Stomach (tissue), 9 donors: ENCODE measurements around the gene JAKMIP1. TPM values are rescaled to one million over a fixed set of nuclear protein-coding genes. Genes with fewer than 3 reads are reported as not detected.
A peak's percentile ranks its signal among the peaks of the same experiment; 100 is the strongest.

Experiments used
- DNase-seq, 2 donors: peaks; one replicate each; pipeline versions ENCODE4 v3.0.0 to v3.0.0-alpha.2; 2013 to 2019
- H3K27ac ChIP-seq, 5 donors: fragments of 200-600 bp in 4 of 5; sonication (generic) in 4 of 5; one replicate each; pipeline ENCODE4 v1.5.1; 2013 to 2019; ENCODE audit warnings: mild to moderate bottlenecking in 1 of 5, moderate library complexity in 1 of 5
- H3K27me3 ChIP-seq, 3 donors: fragments of 200-600 bp; sonication (generic); one replicate each; pipeline ENCODE4 v1.5.1; 2017 to 2019; ENCODE audit warnings: mixed run types in 1 of 3
- H3K36me3 ChIP-seq, 4 donors: fragments of 200-600 bp; sonication (generic); 1 replicate in 3 of 4; 2 replicates in 1 of 4; pipeline ENCODE4 v1.5.1; 2016 to 2019
- H3K4me1 ChIP-seq, 4 donors: fragments of 200-600 bp; sonication (generic); one replicate each; pipeline ENCODE4 v1.5.1; 2016 to 2019
- H3K4me3 ChIP-seq, 4 donors: fragments of 200-600 bp; sonication (generic) in 3 of 4; one replicate each; pipeline ENCODE4 v1.5.1; 2016 to 2019; ENCODE audit warnings: mild to moderate bottlenecking in 1 of 4
- H3K9me3 ChIP-seq, 4 donors: fragments of 200-600 bp; sonication (generic); one replicate each; pipeline ENCODE4 v1.5.1; 2016 to 2019
- EP300 ChIP-seq: sonication (generic); formaldehyde crosslinking; IDR thresholded peaks from one replicate; pipeline ENCODE4 v1.6.1; 2017; ENCODE audit warnings: antibody characterized with exemption
- POLR2A ChIP-seq, 4 donors: fragments of 450-650 bp; IDR thresholded peaks; one replicate each; pipeline ENCODE4 v1.6.1; 2016; ENCODE audit warnings: antibody characterized with exemption in 4 of 4, control low read depth in 2 of 4, mild to moderate bottlenecking in 1 of 4, moderate library complexity in 1 of 4
- POLR2AphosphoS5 ChIP-seq, 3 donors: sonication (generic); formaldehyde crosslinking; IDR thresholded peaks; one replicate each; pipeline ENCODE4 v1.6.1; 2016; ENCODE audit warnings: antibody characterized with exemption in 3 of 3
- WGBS, 5 donors: extraction: QIAGEN DNeasy Blood & Tissue Kit in 3 of 5; methylation state at CpG; one replicate each; pipeline versions ENCODE4 v1.1.5 to v1.1.7; 2013 to 2018; 5-methylcytosine and 5-hydroxymethylcytosine counted together
- intact Hi-C: fragments of 100-400 bp; cut with DNase I; formaldehyde crosslinking; loops from one replicate; pipeline ENCODE4 v1.15.1; 2023; ENCODE audit warnings: low total_unique reads
- polyA plus RNA-seq, 3 donors: library from polyadenylated mRNA; stranded (reverse); fragments of 200-250 nt; gene quantifications; one replicate each; pipeline ENCODE4 v1.2.3, GENCODE V29; 2013
- total RNA-seq, 5 donors: library from RNA; depleted of rRNA; stranded (reverse); fragments of >200 nt; gene quantifications; one replicate each; pipeline versions ENCODE4 v1.1.0 to v1.2.3, GENCODE V29; 2014 to 2016
- TF ChIP-seq, protein P1 (sequence below), 7 experiments: fragments of 450-650 bp in 4 of 7; fragments of 200-600 bp in 3 of 7; sonication (generic) in 3 of 7; IDR thresholded peaks; one replicate each; pipeline ENCODE4 v1.5.1; 2016 to 2019; ENCODE audit warnings: antibody characterized with exemption in 7 of 7, control low read depth in 2 of 7, mild to moderate bottlenecking in 1 of 7
- donor health status: healthy with polysubstance abuse.
- donor health status: Bipolar disorder and iron deficiency.
- donor health status: healthy.

Gene JAKMIP1
- total and polyA plus RNA-seq, 8 donors: 0.18 to 10.3 (median 0.54) TPM; not detected in 2

DNA sequence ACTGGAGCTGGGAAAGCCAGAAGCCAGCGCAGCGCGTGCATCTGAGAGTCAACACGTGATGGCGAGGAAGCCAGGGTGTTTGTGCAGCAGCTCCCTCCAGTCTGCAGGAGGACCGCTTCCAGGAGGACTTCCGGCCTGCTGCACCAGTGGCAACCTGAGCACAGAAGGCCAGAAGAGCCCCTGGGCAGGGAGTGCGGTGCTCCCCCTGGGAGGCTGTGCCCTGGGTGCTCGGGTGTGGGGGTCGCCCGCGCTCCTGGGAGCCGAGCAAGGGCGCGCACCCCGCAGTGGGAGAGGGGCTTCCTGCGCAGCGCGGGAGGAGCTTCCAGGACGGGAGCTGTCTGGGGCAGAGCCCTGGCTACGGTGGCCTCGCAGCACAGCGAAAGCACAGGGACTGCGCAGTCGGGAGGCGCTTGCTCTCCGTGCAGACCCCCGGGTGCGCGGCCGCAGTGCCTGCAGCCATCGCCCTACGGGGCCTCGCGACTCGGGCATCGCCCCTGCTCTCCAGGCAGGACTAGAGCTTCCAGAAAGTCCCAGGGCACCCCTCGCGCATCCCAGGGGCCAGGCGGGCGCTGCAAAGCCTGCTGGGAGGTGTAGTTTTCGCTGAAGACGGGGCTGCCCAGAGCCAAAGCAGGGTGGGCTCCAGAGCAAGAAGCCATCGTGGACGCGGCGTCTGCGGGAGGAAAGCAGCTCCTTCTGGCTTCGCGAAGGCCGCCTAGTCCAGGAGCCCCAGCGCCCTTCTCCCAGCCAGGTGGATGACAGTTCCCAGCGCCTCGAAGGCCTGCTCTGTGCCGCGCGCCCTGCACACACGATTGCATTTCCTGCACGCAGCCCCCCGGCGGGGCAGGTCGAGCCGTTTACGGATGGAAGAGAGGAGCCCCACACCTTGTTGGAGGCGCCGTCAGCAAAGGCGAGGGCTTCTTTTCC, 45.2 kb upstream of the JAKMIP1 start:
- Histone ChIP-seq H3K4me1 (peaks cover 0 to 11% (median 8%) of the 10 kb centered on the region in 4 donors), H3K9me3 (peaks cover 0 to 24% (median 22%) of the 10 kb centered on the region in 4 donors), H3K27ac (no peak overlapping the region), H3K4me3 (peak overlapping the region; percentile 30 to 44 (median 36)), H3K36me3 (no peaks in the 10 kb centered on the region), H3K27me3 (peaks cover 0 to 93% (median 52%) of the 10 kb centered on the region in 3 donors)
- WGBS, 5 donors: 15 to 25% (median 16%) methylated on average over 34 to 67 of the region's 67 CpGs
- intact Hi-C loops: no loop called here
- TF ChIP-seq EP300: no peak
- TF ChIP-seq POLR2AphosphoS5 (IDR thresholded peaks at IDR 0.05): no peak
- TF ChIP-seq, protein P1, sequence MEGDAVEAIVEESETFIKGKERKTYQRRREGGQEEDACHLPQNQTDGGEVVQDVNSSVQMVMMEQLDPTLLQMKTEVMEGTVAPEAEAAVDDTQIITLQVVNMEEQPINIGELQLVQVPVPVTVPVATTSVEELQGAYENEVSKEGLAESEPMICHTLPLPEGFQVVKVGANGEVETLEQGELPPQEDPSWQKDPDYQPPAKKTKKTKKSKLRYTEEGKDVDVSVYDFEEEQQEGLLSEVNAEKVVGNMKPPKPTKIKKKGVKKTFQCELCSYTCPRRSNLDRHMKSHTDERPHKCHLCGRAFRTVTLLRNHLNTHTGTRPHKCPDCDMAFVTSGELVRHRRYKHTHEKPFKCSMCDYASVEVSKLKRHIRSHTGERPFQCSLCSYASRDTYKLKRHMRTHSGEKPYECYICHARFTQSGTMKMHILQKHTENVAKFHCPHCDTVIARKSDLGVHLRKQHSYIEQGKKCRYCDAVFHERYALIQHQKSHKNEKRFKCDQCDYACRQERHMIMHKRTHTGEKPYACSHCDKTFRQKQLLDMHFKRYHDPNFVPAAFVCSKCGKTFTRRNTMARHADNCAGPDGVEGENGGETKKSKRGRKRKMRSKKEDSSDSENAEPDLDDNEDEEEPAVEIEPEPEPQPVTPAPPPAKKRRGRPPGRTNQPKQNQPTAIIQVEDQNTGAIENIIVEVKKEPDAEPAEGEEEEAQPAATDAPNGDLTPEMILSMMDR (IDR thresholded peaks at IDR 0.05): no peak
- TF ChIP-seq POLR2A (IDR thresholded peaks at IDR 0.05): no peak
- DNase-seq: peak in 1 of 2 donors; percentile 69

DNA sequence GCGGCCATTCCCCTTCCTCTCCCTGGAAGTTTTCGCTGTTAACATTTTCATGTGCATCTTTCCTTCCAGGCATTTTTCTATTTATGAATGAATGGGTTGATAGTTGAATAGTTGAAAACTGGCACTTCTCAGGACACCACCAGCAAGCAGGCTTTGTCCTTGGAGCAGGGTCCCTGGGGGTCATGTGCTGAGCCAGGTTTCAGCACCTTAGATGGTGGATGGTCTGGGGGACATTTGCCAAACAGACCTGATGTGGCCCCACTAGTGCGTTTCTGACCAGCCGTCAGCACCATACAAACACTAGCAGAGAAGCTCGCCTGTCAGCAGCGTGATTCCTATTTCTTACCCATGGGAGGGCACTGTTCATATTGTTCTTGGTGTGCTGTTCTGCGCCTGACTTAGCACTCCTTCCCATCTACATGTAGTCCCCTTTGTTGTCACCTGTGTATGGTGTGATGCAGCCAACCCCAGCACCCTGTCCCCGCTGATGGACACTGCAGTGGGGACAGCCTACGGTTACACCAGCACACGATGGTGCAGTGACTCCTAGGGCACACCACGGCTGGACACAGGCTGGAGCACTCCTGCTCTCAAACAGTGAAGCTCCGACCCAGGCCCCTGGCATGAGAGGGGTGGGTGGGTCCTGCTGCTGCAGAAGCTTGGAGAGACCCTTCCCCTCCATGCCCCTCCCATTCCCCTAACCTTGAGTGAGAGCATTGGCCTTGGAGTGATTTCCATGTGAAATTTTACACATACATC, 42.1 kb upstream of the JAKMIP1 start:
- intact Hi-C loops: no loop called here
- Histone ChIP-seq H3K4me1 (peaks cover 0 to 10% (median 8%) of the 10 kb centered on the region in 4 donors), H3K27me3 (peaks cover 0 to 86% (median 35%) of the 10 kb centered on the region in 3 donors), H3K36me3 (no peaks in the 10 kb centered on the region), H3K4me3 (no peak overlapping the region), H3K27ac (no peak overlapping the region), H3K9me3 (peaks cover 0 to 24% (median 22%) of the 10 kb centered on the region in 4 donors)
- TF ChIP-seq POLR2A (IDR thresholded peaks at IDR 0.05): no peak
- TF ChIP-seq, protein P1 (IDR thresholded peaks at IDR 0.05): no peak
- TF ChIP-seq POLR2AphosphoS5 (IDR thresholded peaks at IDR 0.05): no peak
- TF ChIP-seq EP300: no peak
- 78 to 82% (median 81%) methylated on average over 10 to 12 of the region's 12 CpGs for WGBS, 5 donors
- DNase-seq: no peak

DNA sequence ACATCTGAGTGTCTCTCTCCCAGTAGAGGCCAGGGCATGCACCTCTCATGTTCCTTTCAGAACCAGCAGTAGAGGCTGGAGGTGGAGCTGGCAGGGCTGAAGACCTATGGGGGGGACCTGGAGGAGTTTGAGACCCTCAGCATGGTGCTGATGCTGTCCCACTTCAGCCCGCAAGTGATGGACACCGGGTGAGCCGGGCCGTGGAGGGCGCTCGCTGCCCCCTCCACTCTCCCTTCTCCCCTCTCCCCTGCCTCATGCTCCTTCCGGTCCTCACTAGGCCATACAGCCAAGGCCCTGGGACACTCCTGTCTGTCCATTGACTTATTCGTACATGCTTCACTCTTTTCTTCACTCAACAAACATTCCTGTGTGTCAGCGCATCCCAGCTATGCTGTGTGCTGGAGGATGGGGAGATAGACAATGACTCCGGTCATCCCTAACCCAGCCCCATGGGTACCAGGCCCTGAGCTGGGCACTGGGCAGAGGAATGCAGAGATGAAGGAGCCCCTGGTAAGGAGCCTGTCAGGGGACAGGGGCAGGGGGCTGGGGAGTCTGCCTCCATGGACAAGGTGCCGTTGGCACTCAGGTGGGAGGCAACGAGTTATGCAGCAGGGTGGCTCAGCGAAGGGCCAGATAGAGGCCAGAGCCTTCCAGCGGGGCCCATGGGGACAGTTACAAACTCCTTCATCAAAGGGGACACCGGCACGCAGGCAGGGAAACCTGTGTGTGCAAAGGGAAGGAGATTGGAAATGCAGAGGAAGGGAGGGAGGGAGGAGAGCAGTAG, 40.9 kb upstream of the JAKMIP1 start:
- Histone ChIP-seq H3K4me1 (peaks cover 0 to 10% (median 8%) of the 10 kb centered on the region in 4 donors), H3K27me3 (peaks cover 0 to 75% (median 29%) of the 10 kb centered on the region in 3 donors), H3K36me3 (no peaks in the 10 kb centered on the region), H3K4me3 (no peak overlapping the region), H3K27ac (no peak overlapping the region), H3K9me3 (peaks cover 0 to 23% (median 20%) of the 10 kb centered on the region in 4 donors)
- intact Hi-C loops: no loop called here
- TF ChIP-seq POLR2AphosphoS5 (IDR thresholded peaks at IDR 0.05): no peak
- TF ChIP-seq, protein P1 (IDR thresholded peaks at IDR 0.05): no peak
- no peak for TF ChIP-seq EP300
- TF ChIP-seq POLR2A (IDR thresholded peaks at IDR 0.05): no peak
- DNase-seq: no peak
- 86 to 89% (median 86%) methylated on average over 16 of the region's 16 CpGs for WGBS, 5 donors
